EL (cell line): ENCODE results near the gene POM121L12.

Source experiments
- DNase-seq: peaks from one replicate; pipeline ENCODE4 v3.0.0-alpha.2; 2016

Gene POM121L12

GRCh38 chr7:53035499-53036412 lies at the start of gene POM121L12:
TSS of gene POM121L12 (plus strand) at chr7:53035633. CDS start at chr7:53035672, 39 bp downstream.
- no peak for DNase-seq

GRCh38 chr7:52992001-52992400 lies 43.4 kb upstream of the POM121L12 start:
- no peak for DNase-seq

- no peak for DNase-seq
These were observed 42.8 kb upstream of the POM121L12 start for GRCh38 chr7:52992479-52993162.

- no peak for DNase-seq
These were observed 39.8 kb upstream of the POM121L12 start for GRCh38 chr7:52995676-52996075.

GRCh38 chr7:53001221-53001620 lies 34.2 kb upstream of the POM121L12 start:
- no peak for DNase-seq

GRCh38 chr7:53002389-53002788 lies 33.0 kb upstream of the POM121L12 start:
- no peak for DNase-seq

GRCh38 chr7:53003653-53004445 lies 31.6 kb upstream of the POM121L12 start:
- DNase-seq: no peak

- no peak for DNase-seq
These were observed 21.5 kb upstream of the POM121L12 start for GRCh38 chr7:53013925-53014324.

- DNase-seq: no peak
These were observed 20.0 kb upstream of the POM121L12 start for GRCh38 chr7:53015463-53015862.

- no peak for DNase-seq
These were observed 12.5 kb upstream of the POM121L12 start for GRCh38 chr7:53022893-53023292.

- no peak for DNase-seq
These were observed 13.2 kb downstream of the POM121L12 start for GRCh38 chr7:53048638-53049037.

GRCh38 chr7:53050433-53050832 lies 15.0 kb downstream of the POM121L12 start:
- no peak for DNase-seq

GRCh38 chr7:53059591-53059990 lies 24.2 kb downstream of the POM121L12 start:
- no peak for DNase-seq

- DNase-seq: no peak
These were observed 24.6 kb downstream of the POM121L12 start for GRCh38 chr7:53060066-53060465.

- no peak for DNase-seq
These were observed 27.4 kb downstream of the POM121L12 start for GRCh38 chr7:53062796-53063195.

- DNase-seq: no peak
These were observed 33.2 kb downstream of the POM121L12 start for GRCh38 chr7:53068673-53069072.

- DNase-seq: no peak
These were observed 35.5 kb downstream of the POM121L12 start for GRCh38 chr7:53070883-53071282.
